Astrocyte of the cerebellum (primary cell): ENCODE measurements around the gene NINJ1.

Experiments
- DNase-seq: peaks from one replicate; pipeline ENCODE4 v3.0.0-alpha.2; 2011; ENCODE audit warnings: low read depth
- H3K4me3 ChIP-seq: 2 replicates; pipeline ENCODE4 v1.5.1; 2011; ENCODE audit warnings: mild to moderate bottlenecking, low read depth, low read length, moderate library complexity
- in situ Hi-C: cut with HindIII; loops from 2 replicates; pipeline ENCODE4 v1.10.0; 2017; ENCODE audit warnings: low sequenced_read_pairs
- TF ChIP-seq, protein P1 (sequence below): IDR thresholded peaks from 2 replicates; pipeline ENCODE4 v1.5.1; 2012; ENCODE audit warnings: low read length, low read depth, moderate library complexity, mild to moderate bottlenecking; ENCODE audit errors: missing control alignments

Gene NINJ1

DNA sequence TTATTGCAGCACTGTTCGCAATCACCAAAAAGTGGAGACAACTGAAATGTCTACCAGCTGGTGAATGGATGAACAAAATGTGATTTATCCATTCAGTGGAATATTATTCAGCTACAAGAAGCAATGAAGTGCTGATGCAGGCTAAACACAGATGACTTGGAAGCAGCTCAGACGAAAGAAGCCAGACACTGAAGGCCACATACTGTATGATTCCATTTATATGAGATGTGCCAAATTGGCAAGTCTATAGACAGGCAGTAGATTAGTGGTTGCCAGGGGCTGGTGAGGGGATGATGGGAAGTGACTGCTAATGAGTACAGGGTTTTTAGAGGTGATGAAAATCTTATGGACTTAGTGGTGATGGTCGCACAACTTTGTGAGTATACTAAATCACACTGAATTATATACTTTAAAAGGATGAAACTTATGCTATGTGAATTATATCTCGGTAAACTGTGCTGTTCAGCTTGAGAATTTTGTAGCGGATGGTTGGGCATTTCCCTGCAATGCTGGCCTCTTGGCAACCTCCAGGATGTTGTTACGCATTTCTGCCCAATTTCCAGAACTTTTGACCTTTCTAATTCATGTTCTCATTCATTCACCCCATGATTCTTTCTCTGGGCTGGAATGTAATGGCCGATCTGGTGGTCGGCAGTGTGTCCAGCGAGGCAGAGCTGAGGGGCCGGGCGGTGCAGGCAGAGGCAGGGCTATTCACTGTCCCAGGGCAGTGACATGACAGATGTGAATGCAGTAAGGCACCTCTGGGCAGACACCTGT is 27.9 kb upstream of the NINJ1 start:
- TF ChIP-seq, protein P1, sequence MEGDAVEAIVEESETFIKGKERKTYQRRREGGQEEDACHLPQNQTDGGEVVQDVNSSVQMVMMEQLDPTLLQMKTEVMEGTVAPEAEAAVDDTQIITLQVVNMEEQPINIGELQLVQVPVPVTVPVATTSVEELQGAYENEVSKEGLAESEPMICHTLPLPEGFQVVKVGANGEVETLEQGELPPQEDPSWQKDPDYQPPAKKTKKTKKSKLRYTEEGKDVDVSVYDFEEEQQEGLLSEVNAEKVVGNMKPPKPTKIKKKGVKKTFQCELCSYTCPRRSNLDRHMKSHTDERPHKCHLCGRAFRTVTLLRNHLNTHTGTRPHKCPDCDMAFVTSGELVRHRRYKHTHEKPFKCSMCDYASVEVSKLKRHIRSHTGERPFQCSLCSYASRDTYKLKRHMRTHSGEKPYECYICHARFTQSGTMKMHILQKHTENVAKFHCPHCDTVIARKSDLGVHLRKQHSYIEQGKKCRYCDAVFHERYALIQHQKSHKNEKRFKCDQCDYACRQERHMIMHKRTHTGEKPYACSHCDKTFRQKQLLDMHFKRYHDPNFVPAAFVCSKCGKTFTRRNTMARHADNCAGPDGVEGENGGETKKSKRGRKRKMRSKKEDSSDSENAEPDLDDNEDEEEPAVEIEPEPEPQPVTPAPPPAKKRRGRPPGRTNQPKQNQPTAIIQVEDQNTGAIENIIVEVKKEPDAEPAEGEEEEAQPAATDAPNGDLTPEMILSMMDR: no peak
- DNase-seq: peak; percentile 53
- H3K4me3 ChIP-seq: no peak overlapping the region
- in situ Hi-C loops: no loop called here

DNA sequence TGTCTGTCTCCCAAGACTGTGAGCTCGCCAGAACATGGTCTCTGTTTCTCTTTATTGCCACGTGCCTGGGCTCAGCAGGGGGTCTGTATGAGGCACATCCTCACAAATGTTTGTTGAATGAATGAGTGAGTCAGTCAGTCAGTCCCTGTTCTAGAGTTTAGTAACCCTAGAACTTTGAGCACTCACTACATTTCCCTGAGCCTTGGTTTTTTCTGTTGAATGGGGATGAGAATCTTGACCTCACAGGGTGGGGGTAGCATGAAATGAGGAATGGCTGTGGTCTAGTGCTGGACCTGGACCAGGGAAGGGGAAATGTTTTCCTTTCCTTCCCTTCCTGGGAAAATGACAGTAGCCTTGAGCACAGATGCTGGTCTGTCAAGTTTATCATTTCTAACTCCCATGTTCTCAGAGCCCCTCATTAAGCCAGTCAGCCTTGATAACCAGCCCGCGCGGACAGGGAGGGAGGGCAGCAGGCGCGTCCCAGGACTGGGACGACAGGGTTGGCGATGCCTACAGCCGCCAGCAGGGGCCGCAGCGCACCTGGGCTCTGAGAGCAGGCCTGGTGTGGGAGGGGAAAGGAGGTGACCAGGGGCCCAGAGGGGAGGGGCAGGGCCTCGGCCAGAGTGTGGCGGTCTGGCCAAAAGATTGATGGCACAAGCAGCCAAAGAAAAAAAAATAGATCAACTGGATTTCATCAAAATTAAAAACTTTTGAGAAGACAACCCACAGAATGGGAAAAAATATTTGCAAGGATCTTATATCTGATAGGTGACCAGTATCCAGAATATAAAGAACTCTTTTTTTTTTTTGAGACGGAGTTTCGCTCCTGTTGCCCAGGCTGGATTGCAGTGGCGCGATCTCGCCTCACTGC is 25.8 kb upstream of the NINJ1 start:
- no peak overlapping the region for H3K4me3 ChIP-seq
- in situ Hi-C loops: loop anchor here (5.0 kb wide), 1 partner anchor 132 kb away; no protein-coding TSS in a partner anchor
- TF ChIP-seq, protein P1: peak; percentile 99
- DNase-seq: peak; percentile 73

DNA sequence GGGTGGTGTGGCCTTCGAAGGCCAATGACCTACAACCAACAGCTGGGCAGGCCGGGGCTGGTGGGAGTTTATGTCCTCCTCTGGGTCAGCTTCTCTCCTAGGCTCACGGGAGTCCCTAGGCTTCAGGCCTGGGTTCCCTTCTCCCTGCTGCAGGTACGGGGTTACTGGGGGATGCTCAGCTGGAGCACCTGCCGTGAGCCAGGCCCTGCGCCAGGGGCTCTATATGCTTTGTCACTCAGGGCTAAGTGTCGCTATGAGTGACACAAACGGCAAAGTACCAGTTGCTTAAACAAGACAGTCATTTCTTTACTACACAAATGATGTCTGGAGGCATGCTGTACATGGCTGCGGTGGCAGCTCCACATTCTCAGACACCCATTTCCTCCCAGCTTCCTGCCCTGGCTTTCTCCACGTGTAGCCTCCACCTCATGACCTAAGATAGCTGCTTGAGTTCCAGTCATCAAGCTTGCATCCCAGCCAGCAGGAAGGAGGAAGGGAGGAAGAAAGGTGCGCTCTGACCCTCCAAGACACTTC is 22.5 kb upstream of the NINJ1 start:
- no peak overlapping the region for H3K4me3 ChIP-seq
- TF ChIP-seq, protein P1: no peak
- no peak for DNase-seq
- in situ Hi-C loops: loop anchor here (5.0 kb wide), 1 partner anchor 136 kb away; no protein-coding TSS in a partner anchor

DNA sequence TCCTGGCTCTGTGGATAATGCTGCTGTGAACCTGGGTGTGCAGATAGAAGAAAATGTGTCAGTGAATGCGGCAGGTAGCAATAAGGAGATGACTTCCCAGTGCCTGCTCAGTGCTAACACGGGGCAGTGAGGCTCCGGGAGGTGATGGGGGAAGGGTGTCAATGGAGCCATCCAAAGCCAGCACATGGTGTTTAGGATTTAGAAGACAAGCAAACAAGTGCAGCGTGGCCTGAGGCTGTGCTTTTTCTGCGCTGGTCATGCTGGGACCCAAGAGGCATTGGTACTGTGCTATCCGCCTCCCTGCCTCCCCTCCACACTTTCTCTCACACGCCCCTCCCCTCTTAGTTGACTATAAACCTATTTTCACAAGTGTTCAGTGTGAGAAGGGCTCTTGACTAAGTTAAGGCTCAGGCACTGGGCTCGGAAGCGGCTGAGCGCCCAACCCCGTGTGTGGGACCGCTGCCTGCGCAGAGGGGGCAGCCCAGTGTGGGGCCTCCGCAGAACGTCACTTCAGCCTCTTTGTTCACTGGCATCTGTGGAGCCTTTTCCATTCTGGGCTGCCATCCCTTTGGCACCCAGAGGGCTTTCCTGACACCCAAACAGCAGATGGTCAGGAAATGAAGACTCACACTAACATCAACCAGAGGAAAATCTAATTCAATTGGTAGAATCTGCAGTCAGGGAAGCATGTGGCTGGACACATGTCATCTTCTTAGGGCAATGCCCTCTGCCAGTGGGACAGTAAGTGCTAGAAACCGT is 21.8 kb upstream of the NINJ1 start:
- in situ Hi-C loops: loop anchor here (5.0 kb wide), 1 partner anchor 136 kb away; no protein-coding TSS in a partner anchor
- no peak for DNase-seq
- H3K4me3 ChIP-seq: no peak overlapping the region
- TF ChIP-seq, protein P1: no peak

DNA sequence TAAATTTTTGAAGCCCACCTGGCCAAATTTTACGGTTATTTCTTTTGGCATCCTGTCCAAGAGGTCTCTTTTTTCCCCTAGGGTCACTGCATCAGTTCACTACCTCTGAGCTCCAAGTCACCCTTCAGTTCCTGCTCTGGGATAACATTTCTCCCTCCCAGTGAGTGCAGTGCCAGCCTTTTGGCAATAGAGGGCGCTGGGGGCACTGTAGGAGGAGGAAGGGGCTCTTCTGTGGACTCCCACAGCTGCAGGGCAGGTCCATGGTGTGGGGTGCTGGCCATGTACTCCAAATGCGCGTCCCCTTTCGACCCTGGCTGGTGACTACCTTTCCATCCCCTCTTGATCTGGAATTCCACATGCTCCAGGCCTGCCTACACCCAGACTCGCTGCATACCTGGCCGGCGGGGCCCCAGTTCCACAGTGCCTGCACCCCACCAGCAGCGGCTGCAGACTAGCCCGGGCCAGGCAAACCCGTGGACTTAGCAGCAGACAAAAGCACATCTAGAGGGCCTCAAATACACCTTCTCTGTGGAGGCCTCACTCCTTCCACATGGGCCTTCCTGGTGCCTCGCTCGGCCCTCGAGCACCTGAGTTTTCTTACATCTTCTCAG is 20.3 kb upstream of the NINJ1 start:
- H3K4me3 ChIP-seq: no peak overlapping the region
- in situ Hi-C loops: no loop called here
- TF ChIP-seq, protein P1: peak; percentile 69
- DNase-seq: no peak
